ENCODE results near the gene PRPS2. TPM values are rescaled to one million over a fixed set of nuclear protein-coding genes. Genes with fewer than 3 reads are reported as not detected.

PRPS2 gene
- polyA plus RNA-seq, 1 donor (not counting 4 experiments of a cell fraction or from before 2014, with no cell fraction given), result 28.4 TPM

- Histone ChIP-seq H4K20me1 (ENCODE audit: control insufficient read depth, extremely low read depth, insufficient read depth, low read length) (no peaks in the 10 kb centered on the region), H3K36me3 (ENCODE audit: control insufficient read depth in 2 of 2, extremely low read depth in 1 of 2, insufficient read depth in 2 of 2, low read length in 2 of 2) (no peaks in the 10 kb centered on the region), H3K4me1 (ENCODE audit: control insufficient read depth, extremely low read depth, insufficient read depth, low read length) (no peaks in the 10 kb centered on the region), H3K27me3 (ENCODE audit: control insufficient read depth, extremely low read depth, insufficient read depth, low read length) (no peaks in the 10 kb centered on the region), H3K4me3 (ENCODE audit: control insufficient read depth in 2 of 3, extremely low read depth in 1 of 3, insufficient read depth in 2 of 3, low read depth in 1 of 3, low read length in 3 of 3) (no peak overlapping the region), H3K9me1 (ENCODE audit: control insufficient read depth, extremely low read depth, insufficient read depth, low read length) (no peaks in the 10 kb centered on the region), H3K27ac (ENCODE audit: control insufficient read depth, insufficient read depth, low read length) (no peak overlapping the region), H3K4me2 (ENCODE audit: control insufficient read depth, extremely low read depth, insufficient read depth, low read depth, low read length) (no peak overlapping the region), H3K9me3 (ENCODE audit: control insufficient read depth, low read depth, low read length) (no peaks in the 10 kb centered on the region), H3K79me2 (ENCODE audit: control insufficient read depth, insufficient read depth, low read length) (no peaks in the 10 kb centered on the region), H3K9ac (ENCODE audit: control insufficient read depth, extremely low read depth, insufficient read depth, low read length) (no peak overlapping the region), H2AFZ (ENCODE audit: control insufficient read depth, low read length) (no peak overlapping the region)
- no peak for FAIRE-seq
- no peak for DNase-seq (ENCODE audit: low read depth, low spot score)
- dilution Hi-C loops (cut with MboI; ENCODE audit: extremely low pct_ligation_motif_present, low sequenced_read_pairs), result no loop called here
- TF ChIP-seq CTCF (optimal IDR thresholded peaks at IDR 0.05 in 1 of 3, IDR thresholded peaks at IDR 0.05 in 1 of 3, conservative IDR thresholded peaks at IDR 0.05 in 1 of 3; ENCODE audit: extremely low read depth in 1 of 3, insufficient read depth in 2 of 3, low read length in 3 of 3) (no peak), EZH2 (IDR thresholded peaks at IDR 0.05; ENCODE audit: low read length) (no peak)
These were observed 23.4 kb upstream of the PRPS2 start for GRCh38 chrX:12767856-12768255.

- DNase-seq (ENCODE audit: low read depth, low spot score) (no peak), FAIRE-seq (no peak)
- Histone ChIP-seq H3K27me3 (ENCODE audit: control insufficient read depth, extremely low read depth, insufficient read depth, low read length) (no peaks in the 10 kb centered on the region), H3K9me1 (ENCODE audit: control insufficient read depth, extremely low read depth, insufficient read depth, low read length) (no peaks in the 10 kb centered on the region), H3K36me3 (ENCODE audit: control insufficient read depth in 2 of 2, extremely low read depth in 1 of 2, insufficient read depth in 2 of 2, low read length in 2 of 2) (no peaks in the 10 kb centered on the region), H3K9me3 (ENCODE audit: control insufficient read depth, low read depth, low read length) (no peaks in the 10 kb centered on the region), H4K20me1 (ENCODE audit: control insufficient read depth, extremely low read depth, insufficient read depth, low read length) (no peaks in the 10 kb centered on the region), H3K27ac (ENCODE audit: control insufficient read depth, insufficient read depth, low read length) (no peak overlapping the region), H2AFZ (ENCODE audit: control insufficient read depth, low read length) (no peak overlapping the region), H3K4me1 (ENCODE audit: control insufficient read depth, extremely low read depth, insufficient read depth, low read length) (no peaks in the 10 kb centered on the region), H3K79me2 (ENCODE audit: control insufficient read depth, insufficient read depth, low read length) (no peaks in the 10 kb centered on the region), H3K4me3 (ENCODE audit: control insufficient read depth in 2 of 3, extremely low read depth in 1 of 3, insufficient read depth in 2 of 3, low read depth in 1 of 3, low read length in 3 of 3) (no peak overlapping the region), H3K9ac (ENCODE audit: control insufficient read depth, extremely low read depth, insufficient read depth, low read length) (no peak overlapping the region), H3K4me2 (ENCODE audit: control insufficient read depth, extremely low read depth, insufficient read depth, low read depth, low read length) (no peak overlapping the region)
- dilution Hi-C loops (cut with MboI; ENCODE audit: extremely low pct_ligation_motif_present, low sequenced_read_pairs), result no loop called here
- TF ChIP-seq CTCF (optimal IDR thresholded peaks at IDR 0.05 in 1 of 3, IDR thresholded peaks at IDR 0.05 in 1 of 3, conservative IDR thresholded peaks at IDR 0.05 in 1 of 3; ENCODE audit: extremely low read depth in 1 of 3, insufficient read depth in 2 of 3, low read length in 3 of 3) (no peak), EZH2 (IDR thresholded peaks at IDR 0.05; ENCODE audit: low read length) (no peak)
These were observed 22.7 kb upstream of the PRPS2 start for GRCh38 chrX:12768491-12768890.
